HCT116 (cell line): ENCODE data around the gene SUN5. TPM values are rescaled to one million over a fixed set of nuclear protein-coding genes. Genes with fewer than 3 reads are reported as not detected.

Source experiments
- ATAC-seq: fragments of 200-7000 bp; cut with Tn5 transposase; 2 replicates; pipeline ENCODE4 v1.9.1; 2020; ENCODE audit warnings: mild to moderate bottlenecking, moderate library complexity
- BruUV-seq: library from RNA; stranded (reverse); fragments of 400-500 nt; replicated peaks from 2 replicates; lab custom pipeline; 2021; lab: Mats Ljungman, UMichigan
- CTCF ChIA-PET: fragments of 300-600 bp; sonication (Branson Sonifier 250); formaldehyde crosslinking; loops from one replicate; lab custom pipeline; 2021; ENCODE audit warnings: antibody characterized with exemption; lab: Charles Lee
- POLR2A ChIA-PET: fragments of 300-600, 350-600 bp; sonication (Branson Sonifier 250); formaldehyde crosslinking; loops from one replicate; lab custom pipeline; 2021; ENCODE audit warnings: antibody characterized with exemption; lab: Charles Lee
- RAD21 ChIA-PET, 2 experiments: fragments of 300-600 bp; sonication (Branson Sonifier 250); formaldehyde crosslinking; loops; one replicate each; lab custom pipeline; 2023; ENCODE audit warnings: low total read pairs in 2 of 2; ENCODE audit not compliant: uncharacterized antibody in 2 of 2, unreplicated experiment in 2 of 2, low non-redundant PET in 1 of 2; lab: Charles Lee
- DNase-seq: peaks from one replicate; pipeline ENCODE4 v3.0.0-alpha.2; 2010; ENCODE audit warnings: low read depth, low spot score
- H2AFZ ChIP-seq: fragments of 200-600 bp; shearing (Covaris generic), sonication (generic); 2 replicates; pipeline ENCODE4 v1.6.1; 2017; ENCODE audit warnings: low read depth, mixed run types, mixed read lengths, antibody characterized with exemption, low read length; ENCODE audit not compliant: poor library complexity, severe bottlenecking
- H3K27ac ChIP-seq: 2 replicates; pipeline ENCODE4 v1.5.1; 2012; ENCODE audit warnings: low read depth, low read length
- H3K27me3 ChIP-seq: fragments of 200-600 bp; sonication (generic); 2 replicates; pipeline ENCODE4 v1.6.1; 2016; ENCODE audit warnings: mixed run types, low read length, mixed read lengths; ENCODE audit not compliant: insufficient read depth
- H3K36me3 ChIP-seq, 2 experiments: fragments of 200-500 bp in 1 of 2; fragments of 200-600 bp in 1 of 2; sonication (Bioruptor generic) in 1 of 2; sonication (generic) in 1 of 2; 2 replicates each; pipeline versions ENCODE4 v1.5.1 to v1.6.1; 2014 to 2016; ENCODE audit warnings: low read length in 2 of 2, inconsistent platforms in 1 of 2, mixed read lengths in 1 of 2, mixed run types in 1 of 2; ENCODE audit not compliant: insufficient read depth in 2 of 2, control insufficient read depth in 1 of 2
- H3K4me1 ChIP-seq, 2 experiments: fragments of 200-600 bp in 1 of 2; sonication (generic) in 1 of 2; 2 replicates each; pipeline versions ENCODE4 v1.5.1 to v1.6.1; 2012 to 2017; ENCODE audit warnings: low read length in 2 of 2, inconsistent platforms in 1 of 2, mild to moderate bottlenecking in 1 of 2, mixed read lengths in 1 of 2, mixed run types in 1 of 2, moderate library complexity in 1 of 2; ENCODE audit not compliant: insufficient read depth in 2 of 2, control insufficient read depth in 1 of 2
- H3K4me2 ChIP-seq: fragments of 200-600 bp; sonication (generic); 2 replicates; pipeline ENCODE4 v1.6.1; 2017; ENCODE audit warnings: mixed run types, low read length, mixed read lengths
- H3K4me3 ChIP-seq, 2 experiments: fragments of 200-600 bp in 1 of 2; sonication (generic) in 1 of 2; replicated peaks in 1 of 2; 2 replicates each; pipeline ENCODE4 v1.5.1; 2011 to 2016; ENCODE audit warnings: low read length in 2 of 2, control low read depth in 1 of 2, low read depth in 1 of 2, mild to moderate bottlenecking in 1 of 2, mixed read lengths in 1 of 2, mixed run types in 1 of 2
- H3K79me2 ChIP-seq: fragments of 200-600 bp; sonication (generic); 2 replicates; pipeline ENCODE4 v1.6.1; 2017; ENCODE audit warnings: mild to moderate bottlenecking, mixed run types, low read length, moderate library complexity, mixed read lengths; ENCODE audit not compliant: insufficient read depth
- H3K9ac ChIP-seq: fragments of 200-600 bp; sonication (generic); 2 replicates; pipeline ENCODE4 v1.6.1; 2016; ENCODE audit warnings: low read length, mixed read lengths
- H3K9me2 ChIP-seq: fragments of 200-600 bp; sonication (generic), shearing (Covaris generic); 2 replicates; pipeline ENCODE4 v1.6.1; 2017; ENCODE audit warnings: mixed run types, mild to moderate bottlenecking, moderate library complexity; ENCODE audit not compliant: insufficient read depth
- H3K9me3 ChIP-seq, 2 experiments: fragments of 200-500 bp in 1 of 2; fragments of 200-600 bp in 1 of 2; sonication (Bioruptor generic) in 1 of 2; sonication (generic) in 1 of 2; 2 replicates each; pipeline ENCODE4 v1.6.1; 2014 to 2017; ENCODE audit warnings: low read length in 2 of 2, mixed read lengths in 2 of 2, inconsistent platforms in 1 of 2, low read depth in 1 of 2, mild to moderate bottlenecking in 1 of 2, mixed run types in 1 of 2, moderate library complexity in 1 of 2; ENCODE audit not compliant: control insufficient read depth in 1 of 2, insufficient read depth in 1 of 2
- H4K20me1 ChIP-seq: fragments of 200-600 bp; sonication (generic), shearing (Covaris generic); 2 replicates; pipeline ENCODE4 v1.6.1; 2017; ENCODE audit warnings: mixed run types, mild to moderate bottlenecking, moderate library complexity; ENCODE audit not compliant: insufficient read depth
- ELF1 ChIP-seq: IDR thresholded peaks from 2 replicates; pipeline ENCODE4 v1.6.1; 2012; ENCODE audit warnings: low read depth, borderline replicate concordance
- EZH2 ChIP-seq: fragments of 200-600 bp; sonication (generic); IDR thresholded peaks from 2 replicates; pipeline ENCODE4 v1.6.1; 2017; ENCODE audit warnings: antibody characterized with exemption, mixed run types
- EZH2phosphoT487 ChIP-seq: fragments of 200-600 bp; IDR thresholded peaks from 2 replicates; pipeline ENCODE4 v1.6.1; 2018; ENCODE audit warnings: antibody characterized with exemption, borderline replicate concordance
- POLR2A ChIP-seq: IDR thresholded peaks from 2 replicates; pipeline ENCODE4 v1.7.0; 2011; ENCODE audit warnings: borderline replicate concordance; ENCODE audit not compliant: insufficient read depth, insufficient read length; ENCODE audit errors: extremely low read depth
- SIN3A ChIP-seq: IDR thresholded peaks from 2 replicates; pipeline ENCODE4 v1.6.1; 2012; ENCODE audit warnings: low read depth
- SP1 ChIP-seq: IDR thresholded peaks from 2 replicates; pipeline ENCODE4 v1.6.1; 2012; ENCODE audit warnings: low read depth
- TCF7L2 ChIP-seq: IDR thresholded peaks from 2 replicates; pipeline ENCODE4 v1.7.0; 2011; ENCODE audit warnings: borderline replicate concordance, inconsistent platforms; ENCODE audit not compliant: insufficient read depth, insufficient read length; ENCODE audit errors: extremely low read depth
- YY1 ChIP-seq: IDR thresholded peaks from 2 replicates; pipeline ENCODE4 v1.6.1; 2011; ENCODE audit warnings: low read length, low read depth, moderate library complexity, mild to moderate bottlenecking; ENCODE audit not compliant: insufficient replicate concordance; ENCODE audit errors: extremely low read depth
- ZFX ChIP-seq: fragments of 450-650 bp; IDR thresholded peaks from 2 replicates; pipeline ENCODE4 v1.6.1; 2017
- ZNF274 ChIP-seq: fragments of 200-500 bp; sonication (Bioruptor generic); IDR thresholded peaks from 2 replicates; pipeline ENCODE4 v1.6.1; 2014; ENCODE audit warnings: mild to moderate bottlenecking, low read depth, low read length, inconsistent platforms
- intact Hi-C: fragments of 100-400 bp; cut with micrococcal nuclease; formaldehyde crosslinking; loops from 2 replicates; pipeline ENCODE4 v1.10.0; 2022
- total RNA-seq: library from RNA; stranded (reverse); gene quantifications from one replicate; pipeline ENCODE4 v1.2.1, GENCODE V29; 2021; ENCODE audit not compliant: unreplicated experiment
- TF ChIP-seq, protein P1 (sequence below): IDR thresholded peaks from 2 replicates; pipeline ENCODE4 v1.6.1; 2011; ENCODE audit warnings: mild to moderate bottlenecking, low read length, moderate library complexity; ENCODE audit not compliant: insufficient replicate concordance; ENCODE audit errors: extremely low read depth
- TF ChIP-seq, protein P2 (sequence below): IDR thresholded peaks from 2 replicates; pipeline ENCODE4 v1.6.1; 2012
- TF ChIP-seq, protein P3 (sequence below): IDR thresholded peaks from 2 replicates; pipeline ENCODE4 v1.6.1; 2012

Gene SUN5
- total RNA-seq, 1 experiment from 2014 or later = not detected

DNA sequence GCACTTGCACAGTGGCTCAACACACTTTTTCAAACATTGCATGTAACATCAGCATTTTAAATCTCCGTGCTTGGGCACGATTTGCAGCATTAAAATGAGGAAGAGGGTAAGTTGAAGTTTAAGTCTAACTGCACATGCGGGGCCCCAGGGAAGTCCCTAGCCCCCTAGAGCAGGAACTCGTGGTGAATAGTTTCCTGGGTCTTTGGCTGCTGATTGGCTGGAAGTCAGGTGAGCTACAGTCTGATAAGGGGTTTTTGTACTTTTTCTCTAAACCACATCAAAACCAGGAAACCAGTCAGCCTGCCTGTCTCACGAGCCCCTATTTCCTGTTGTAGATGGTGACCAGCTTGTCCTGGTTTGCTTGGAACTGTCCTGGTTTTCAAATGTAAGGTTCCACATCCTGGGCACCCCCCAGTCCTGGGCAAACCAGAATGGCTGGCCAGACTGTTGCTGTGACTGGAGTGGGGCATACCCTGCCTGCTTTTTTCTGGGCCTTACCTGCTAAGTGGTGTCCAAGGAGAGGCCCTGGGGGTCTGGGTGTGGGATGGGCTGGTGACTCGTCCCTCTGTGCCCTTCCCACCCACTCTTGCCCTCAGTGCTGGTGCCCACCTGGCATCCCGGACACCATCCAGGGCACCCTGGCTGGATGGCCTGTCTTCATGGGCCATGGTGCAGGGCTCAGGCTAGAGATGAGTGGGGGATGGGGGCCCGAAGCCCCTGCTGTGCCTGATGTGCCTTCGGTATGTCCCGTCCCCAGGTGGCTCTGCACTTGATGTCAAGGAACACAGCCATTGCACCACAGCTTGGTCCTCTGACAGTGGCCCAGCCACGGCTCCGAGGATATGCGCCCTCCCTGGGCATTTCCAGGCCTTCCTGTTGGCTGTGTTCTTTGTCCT, 31.8 kb downstream of the SUN5 start:
- Histone ChIP-seq H3K4me1 (no peaks in the 10 kb centered on the region), H3K4me2 (no peak overlapping the region), H3K36me3 (no peaks in the 10 kb centered on the region), H2AFZ (peak overlapping the region; percentile 45), H3K9me2 (no peaks in the 10 kb centered on the region), H3K79me2 (no peaks in the 10 kb centered on the region), H3K27me3 (no peaks in the 10 kb centered on the region), H3K9me3 (no peaks in the 10 kb centered on the region), H4K20me1 (no peaks in the 10 kb centered on the region), H3K9ac (no peak overlapping the region), H3K27ac (no peak overlapping the region), H3K4me3 (no peak overlapping the region)
- TF ChIP-seq, protein P1, sequence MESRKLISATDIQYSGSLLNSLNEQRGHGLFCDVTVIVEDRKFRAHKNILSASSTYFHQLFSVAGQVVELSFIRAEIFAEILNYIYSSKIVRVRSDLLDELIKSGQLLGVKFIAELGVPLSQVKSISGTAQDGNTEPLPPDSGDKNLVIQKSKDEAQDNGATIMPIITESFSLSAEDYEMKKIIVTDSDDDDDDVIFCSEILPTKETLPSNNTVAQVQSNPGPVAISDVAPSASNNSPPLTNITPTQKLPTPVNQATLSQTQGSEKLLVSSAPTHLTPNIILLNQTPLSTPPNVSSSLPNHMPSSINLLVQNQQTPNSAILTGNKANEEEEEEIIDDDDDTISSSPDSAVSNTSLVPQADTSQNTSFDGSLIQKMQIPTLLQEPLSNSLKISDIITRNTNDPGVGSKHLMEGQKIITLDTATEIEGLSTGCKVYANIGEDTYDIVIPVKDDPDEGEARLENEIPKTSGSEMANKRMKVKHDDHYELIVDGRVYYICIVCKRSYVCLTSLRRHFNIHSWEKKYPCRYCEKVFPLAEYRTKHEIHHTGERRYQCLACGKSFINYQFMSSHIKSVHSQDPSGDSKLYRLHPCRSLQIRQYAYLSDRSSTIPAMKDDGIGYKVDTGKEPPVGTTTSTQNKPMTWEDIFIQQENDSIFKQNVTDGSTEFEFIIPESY = no peak
- TF ChIP-seq SP1 (no peak), EZH2 (no peak), TCF7L2 (no peak), ELF1 (no peak), EZH2phosphoT487 (no peak), YY1 (no peak), POLR2A (no peak), ZFX (no peak), ZNF274 (no peak), SIN3A (no peak)
- TF ChIP-seq, protein P2, sequence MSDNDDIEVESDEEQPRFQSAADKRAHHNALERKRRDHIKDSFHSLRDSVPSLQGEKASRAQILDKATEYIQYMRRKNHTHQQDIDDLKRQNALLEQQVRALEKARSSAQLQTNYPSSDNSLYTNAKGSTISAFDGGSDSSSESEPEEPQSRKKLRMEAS = no peak
- TF ChIP-seq, protein P3, sequence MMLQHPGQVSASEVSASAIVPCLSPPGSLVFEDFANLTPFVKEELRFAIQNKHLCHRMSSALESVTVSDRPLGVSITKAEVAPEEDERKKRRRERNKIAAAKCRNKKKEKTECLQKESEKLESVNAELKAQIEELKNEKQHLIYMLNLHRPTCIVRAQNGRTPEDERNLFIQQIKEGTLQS = no peak
- CTCF ChIA-PET = no interaction called here
- ATAC-seq (no peak), DNase-seq (no peak)
- RAD21 ChIA-PET = no interaction called here
- BruUV-seq = no TSS peak
- intact Hi-C loops = no loop called here
- POLR2A ChIA-PET = no interaction called here
